ENCODE measurements around the gene NHSL1.

The NHSL1 gene

DNA sequence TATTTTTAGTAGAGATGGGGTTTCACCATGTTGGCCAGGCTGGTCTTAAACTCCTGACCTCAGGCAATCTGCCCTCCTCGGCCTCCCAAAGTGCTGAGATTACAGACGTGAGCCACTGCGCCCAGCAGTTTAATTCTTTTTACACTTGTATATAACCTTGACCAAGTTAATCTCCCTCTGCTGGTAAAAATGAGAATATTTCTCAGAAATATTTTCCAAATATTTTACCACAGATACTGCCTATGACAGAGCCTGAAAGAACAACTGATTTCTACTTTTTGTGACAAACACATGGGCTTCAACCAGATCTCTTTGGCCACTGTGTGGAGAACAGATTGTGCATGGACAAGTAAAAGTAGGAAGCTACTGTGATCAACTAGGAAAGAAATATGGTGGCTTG is 21.2 kb upstream of the NHSL1 start:
- TF ChIP-seq, protein P1, sequence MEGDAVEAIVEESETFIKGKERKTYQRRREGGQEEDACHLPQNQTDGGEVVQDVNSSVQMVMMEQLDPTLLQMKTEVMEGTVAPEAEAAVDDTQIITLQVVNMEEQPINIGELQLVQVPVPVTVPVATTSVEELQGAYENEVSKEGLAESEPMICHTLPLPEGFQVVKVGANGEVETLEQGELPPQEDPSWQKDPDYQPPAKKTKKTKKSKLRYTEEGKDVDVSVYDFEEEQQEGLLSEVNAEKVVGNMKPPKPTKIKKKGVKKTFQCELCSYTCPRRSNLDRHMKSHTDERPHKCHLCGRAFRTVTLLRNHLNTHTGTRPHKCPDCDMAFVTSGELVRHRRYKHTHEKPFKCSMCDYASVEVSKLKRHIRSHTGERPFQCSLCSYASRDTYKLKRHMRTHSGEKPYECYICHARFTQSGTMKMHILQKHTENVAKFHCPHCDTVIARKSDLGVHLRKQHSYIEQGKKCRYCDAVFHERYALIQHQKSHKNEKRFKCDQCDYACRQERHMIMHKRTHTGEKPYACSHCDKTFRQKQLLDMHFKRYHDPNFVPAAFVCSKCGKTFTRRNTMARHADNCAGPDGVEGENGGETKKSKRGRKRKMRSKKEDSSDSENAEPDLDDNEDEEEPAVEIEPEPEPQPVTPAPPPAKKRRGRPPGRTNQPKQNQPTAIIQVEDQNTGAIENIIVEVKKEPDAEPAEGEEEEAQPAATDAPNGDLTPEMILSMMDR (IDR thresholded peaks at IDR 0.05; ENCODE audit: control extremely low read depth, extremely low read depth, low read depth, missing control alignments) = no peak
- CTCF ChIA-PET = interaction anchor here (0.7 to 6.8 kb wide), 12 partner anchors 11 to 405 kb away, joined by 3 to 48 read pairs (median 3); no protein-coding TSS in a partner anchor
- DNase-seq (ENCODE audit: extremely low spot score) = peak; percentile 16
- POLR2A ChIA-PET = no interaction called here

DNA sequence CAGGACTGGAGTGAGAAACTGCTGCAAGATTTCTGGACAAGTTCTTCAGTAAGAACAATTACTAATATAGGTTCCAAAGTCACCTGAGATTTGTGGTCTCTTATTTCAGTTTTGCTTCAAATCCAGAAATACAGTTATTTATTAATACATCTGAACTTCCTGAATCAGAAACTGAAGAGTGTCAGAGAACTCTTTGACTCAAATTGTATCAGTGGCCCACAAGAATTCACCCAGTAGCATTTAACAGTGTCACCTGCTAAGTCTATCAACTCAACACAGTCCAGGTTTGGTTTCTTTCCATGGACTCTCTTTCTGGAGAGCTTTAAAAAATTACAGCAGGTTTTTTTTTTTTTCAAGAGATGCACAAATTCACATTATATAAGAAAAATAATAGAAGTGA is 18.8 kb upstream of the NHSL1 start:
- no peak for DNase-seq (ENCODE audit: extremely low spot score)
- POLR2A ChIA-PET = no interaction called here
- TF ChIP-seq, protein P1 (IDR thresholded peaks at IDR 0.05; ENCODE audit: control extremely low read depth, extremely low read depth, low read depth, missing control alignments) = no peak
- CTCF ChIA-PET = interaction anchor here (0.7 to 6.8 kb wide), 15 partner anchors 8 to 403 kb away, joined by 3 to 48 read pairs (median 3); no protein-coding TSS in a partner anchor

DNA sequence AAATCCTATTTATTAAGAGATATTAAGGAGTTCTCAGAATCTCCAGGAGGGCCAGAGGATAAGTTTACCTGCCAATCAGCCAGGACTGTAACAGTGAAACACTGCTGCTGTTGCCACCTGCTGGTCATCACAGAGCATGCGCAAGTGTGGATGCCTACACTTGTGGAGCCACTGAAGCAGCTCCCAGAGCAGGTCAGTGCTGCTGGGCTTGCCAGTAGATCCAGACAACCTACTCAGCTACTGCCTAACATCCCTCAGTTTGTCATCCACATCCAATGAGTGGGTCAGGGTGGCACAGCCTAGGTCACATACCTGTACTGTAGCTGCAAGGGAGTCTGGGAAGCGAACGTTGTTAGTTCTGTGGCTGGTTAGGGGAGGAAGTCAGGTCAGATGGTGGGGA is 18.3 kb upstream of the NHSL1 start:
- ChIA-PET POLR2A (no interaction called here), CTCF (interaction anchor here (0.7 to 6.8 kb wide), 14 partner anchors 8 to 402 kb away, joined by 3 to 48 read pairs (median 4); no protein-coding TSS in a partner anchor)
- TF ChIP-seq, protein P1 (IDR thresholded peaks at IDR 0.05; ENCODE audit: control extremely low read depth, extremely low read depth, low read depth, missing control alignments) = peak; percentile 60
- DNase-seq (ENCODE audit: extremely low spot score) = peak; percentile 68

DNA sequence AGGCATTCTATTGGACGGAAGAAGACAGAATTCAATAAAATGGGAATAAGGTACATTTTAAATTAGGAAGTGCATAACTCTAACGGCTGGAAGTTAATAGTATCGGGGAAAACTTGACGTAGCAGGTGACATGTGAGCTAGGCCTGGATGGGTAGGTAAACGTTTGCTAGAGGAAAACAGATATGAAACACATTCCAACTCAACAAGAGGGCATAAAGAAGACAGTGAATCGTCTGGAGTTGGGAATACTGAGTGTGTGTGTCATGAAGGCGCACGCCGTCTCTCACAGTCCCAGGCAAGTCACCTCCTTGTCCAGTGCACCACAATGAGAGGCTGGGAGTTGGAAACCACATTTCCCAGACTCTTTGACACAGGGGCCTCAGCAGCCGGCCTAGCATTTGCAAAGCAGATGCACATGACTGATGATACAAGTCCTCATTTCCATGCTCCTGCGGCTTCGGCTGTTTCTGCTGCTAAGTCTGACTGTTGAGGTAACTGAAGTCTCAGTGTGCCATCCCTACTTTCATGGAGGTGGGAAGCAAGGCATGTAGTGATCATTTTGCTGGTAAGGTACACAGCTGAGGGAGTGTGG is 16.5 kb upstream of the NHSL1 start:
- ChIA-PET CTCF (interaction anchor here (0.8 to 6.8 kb wide), 5 partner anchors 9 to 407 kb away, joined by 3 to 48 read pairs (median 4); partner anchors contain the start of gene HEBP2), POLR2A (no interaction called here)

DNA sequence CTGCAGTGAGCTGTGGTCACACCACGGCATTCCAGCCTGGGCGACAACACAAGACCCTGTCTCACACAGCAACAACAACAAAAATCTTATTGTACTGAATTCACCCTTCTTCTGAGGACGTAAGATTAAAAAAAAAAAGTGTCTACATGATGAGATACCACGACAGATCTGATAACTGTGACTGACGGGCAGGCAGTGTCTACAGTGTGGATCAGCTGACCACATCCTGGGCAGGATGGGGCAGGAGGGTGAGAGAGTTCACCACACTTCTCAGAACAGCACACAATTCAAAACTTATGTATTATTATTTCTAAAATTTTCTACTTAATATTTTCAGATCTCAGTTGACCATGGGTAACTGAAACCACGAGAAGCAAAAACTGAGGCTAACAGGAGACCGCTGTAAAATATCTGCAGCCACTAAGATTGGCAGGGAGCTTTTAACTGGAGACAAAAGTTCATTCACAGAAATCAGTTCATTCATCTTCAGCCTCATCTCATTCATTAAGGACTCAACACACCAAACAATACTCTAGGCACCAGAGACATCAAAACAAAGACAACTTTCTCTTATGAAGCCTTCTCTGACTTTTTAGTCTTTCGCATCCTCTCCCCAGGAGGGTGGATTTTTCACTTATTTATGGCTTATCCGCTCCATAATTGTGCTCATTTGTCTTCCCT is 15.7 kb upstream of the NHSL1 start:
- no peak for DNase-seq (ENCODE audit: extremely low spot score)
- TF ChIP-seq, protein P1 (IDR thresholded peaks at IDR 0.05; ENCODE audit: control extremely low read depth, extremely low read depth, low read depth, missing control alignments) = no peak
- ChIA-PET POLR2A (no interaction called here), CTCF (interaction anchor here (0.8 to 1.6 kb wide), 3 partner anchors 10 to 111 kb away, joined by 3 to 4 read pairs (median 3); partner anchors contain the start of gene HEBP2)

More for the DNA sequence above, 16.5 kb upstream of the NHSL1 start:
- TF ChIP-seq, protein P1 (IDR thresholded peaks at IDR 0.05; ENCODE audit: control extremely low read depth, extremely low read depth, low read depth, missing control alignments) = no peak
- no peak for DNase-seq (ENCODE audit: extremely low spot score)

DNA sequence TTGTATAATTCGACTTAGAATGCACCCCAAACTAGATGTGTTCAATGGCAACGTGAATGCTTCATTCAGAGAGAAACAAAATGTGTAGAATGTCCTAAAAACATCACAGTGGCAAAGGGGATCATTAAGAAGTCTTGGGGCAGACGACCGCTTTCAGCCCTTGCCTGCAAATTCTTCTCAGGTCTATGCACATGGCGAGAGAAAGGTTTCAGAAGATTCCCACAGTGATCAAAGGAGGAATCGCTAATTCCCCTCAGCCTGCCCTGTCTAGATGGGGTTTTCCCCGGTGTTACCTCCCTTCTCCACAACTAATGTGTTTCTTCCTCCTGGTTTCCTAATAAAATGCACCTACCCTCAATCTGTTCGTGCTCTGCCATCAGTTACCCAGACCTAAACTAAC is 13.3 kb upstream of the NHSL1 start:
- TF ChIP-seq, protein P1 (IDR thresholded peaks at IDR 0.05; ENCODE audit: control extremely low read depth, extremely low read depth, low read depth, missing control alignments) = no peak
- DNase-seq (ENCODE audit: extremely low spot score) = no peak
- CTCF ChIA-PET = interaction anchor here (1.7 to 7.7 kb wide), 3 partner anchors 13 to 397 kb away, joined by 3 to 93 read pairs (median 9); partner anchors contain the start of gene NHSL1
- POLR2A ChIA-PET = no interaction called here
